GM19043 (cell line): ENCODE data around the gene EXOC6B.

ENCODE experiments used
- ATAC-seq: cut with Tn5 transposase; IDR thresholded peaks from one replicate; pipeline ENCODE4 v1.9.1; 2021; ENCODE audit warnings: low read depth; ENCODE audit not compliant: unreplicated experiment

The EXOC6B gene

GRCh38 chr2:72198532-72199241 is 627.1 kb downstream of the EXOC6B start:
- no peak for ATAC-seq

- no peak for ATAC-seq
Measured at GRCh38 chr2:72193723-72194122, 632.1 kb downstream of the EXOC6B start.

GRCh38 chr2:72191441-72191840 is 634.4 kb downstream of the EXOC6B start:
- no peak for ATAC-seq

- no peak for ATAC-seq
Measured at GRCh38 chr2:72185206-72185605, 640.6 kb downstream of the EXOC6B start.

- no peak for ATAC-seq
Measured at GRCh38 chr2:72183466-72183865, 642.4 kb downstream of the EXOC6B start.

GRCh38 chr2:72183016-72183415 is 642.8 kb downstream of the EXOC6B start:
- ATAC-seq, result no peak

GRCh38 chr2:72182547-72182946 is 643.3 kb downstream of the EXOC6B start:
- no peak for ATAC-seq

- no peak for ATAC-seq
Measured at GRCh38 chr2:72181616-72182015, 644.2 kb downstream of the EXOC6B start.

- ATAC-seq, result no peak
Measured at GRCh38 chr2:72180351-72180750, 645.5 kb downstream of the EXOC6B start.

- ATAC-seq, result no peak
Measured at GRCh38 chr2:72178551-72178950, 647.3 kb downstream of the EXOC6B start.

GRCh38 chr2:72176281-72176680 is 649.6 kb downstream of the EXOC6B start:
- no peak for ATAC-seq

- ATAC-seq, result no peak
Measured at GRCh38 chr2:72175636-72176035, 650.2 kb downstream of the EXOC6B start.

- no peak for ATAC-seq
Measured at GRCh38 chr2:72173640-72174321, 652.1 kb downstream of the EXOC6B start.

- no peak for ATAC-seq
Measured at GRCh38 chr2:72172478-72172877, 653.4 kb downstream of the EXOC6B start.

- ATAC-seq, result no peak
Measured at GRCh38 chr2:72166279-72166678, 659.6 kb downstream of the EXOC6B start.

GRCh38 chr2:72165792-72166191 is 660.0 kb downstream of the EXOC6B start:
- ATAC-seq, result no peak

- no peak for ATAC-seq
Measured at GRCh38 chr2:72162574-72162973, 663.3 kb downstream of the EXOC6B start.

GRCh38 chr2:72159211-72159993 is 666.4 kb downstream of the EXOC6B start:
- ATAC-seq, result no peak

GRCh38 chr2:72157871-72158771 is 667.7 kb downstream of the EXOC6B start:
- ATAC-seq, result no peak

GRCh38 chr2:72156872-72157271 is 669.0 kb downstream of the EXOC6B start:
- ATAC-seq, result no peak
